GM12864 (cell line): ENCODE results near the gene GCLM.
A peak's percentile ranks its signal among the peaks of the same experiment; 100 is the strongest.

Experiments used
- DNase-seq: peaks from one replicate; pipeline ENCODE4 v3.0.0-alpha.2; 2011; ENCODE audit warnings: low read depth
- H3K4me3 ChIP-seq: 2 replicates; pipeline ENCODE4 v1.5.1; 2011; ENCODE audit warnings: mild to moderate bottlenecking, low read depth, low read length, control low read depth
- TF ChIP-seq, protein P1 (sequence below): IDR thresholded peaks from 2 replicates; pipeline ENCODE4 v1.5.1; 2011; ENCODE audit warnings: low read depth, mild to moderate bottlenecking, moderate library complexity, low read length, control low read depth, inconsistent platforms; ENCODE audit errors: missing control alignments

The GCLM gene

DNA sequence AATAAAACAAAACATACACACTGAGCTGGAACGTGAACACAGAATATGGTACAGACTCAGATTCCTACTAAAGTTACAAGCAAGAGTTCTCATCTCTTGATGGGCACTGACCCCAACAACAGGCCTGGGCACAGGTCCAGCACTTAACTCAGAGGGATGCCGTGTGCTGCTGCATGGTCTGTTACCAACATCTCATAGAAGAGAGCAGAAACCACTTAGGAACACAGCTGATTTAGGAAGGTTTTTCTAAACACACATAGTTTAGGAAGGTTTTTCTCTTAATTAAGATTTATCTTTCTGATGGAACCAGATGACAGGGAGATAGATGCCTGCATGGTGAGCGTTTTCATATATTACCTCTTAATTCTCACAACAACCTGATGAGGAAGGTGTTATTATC, 1.5 kb downstream of the GCLM start:
- no peak for DNase-seq

DNA sequence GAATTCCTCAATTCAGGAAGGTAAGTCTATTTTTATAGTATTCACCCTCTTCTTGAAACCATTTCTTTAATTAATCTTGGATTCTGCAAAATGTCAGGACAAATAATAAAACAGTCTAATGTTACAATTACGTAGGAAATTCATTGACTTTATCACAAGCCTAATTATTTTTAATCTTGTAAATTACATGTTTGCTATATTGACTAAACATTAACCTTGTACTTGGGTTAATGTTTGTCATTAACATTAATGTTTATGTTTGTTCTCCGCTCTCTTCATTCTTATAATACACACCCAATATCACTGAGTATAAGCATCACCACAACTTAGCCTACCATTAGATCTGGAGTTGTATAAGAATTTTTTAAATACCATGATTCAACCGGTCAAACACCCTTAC, 2.8 kb downstream of the GCLM start:
- H3K4me3 ChIP-seq = no peak overlapping the region
- no peak for DNase-seq
- TF ChIP-seq, protein P1, sequence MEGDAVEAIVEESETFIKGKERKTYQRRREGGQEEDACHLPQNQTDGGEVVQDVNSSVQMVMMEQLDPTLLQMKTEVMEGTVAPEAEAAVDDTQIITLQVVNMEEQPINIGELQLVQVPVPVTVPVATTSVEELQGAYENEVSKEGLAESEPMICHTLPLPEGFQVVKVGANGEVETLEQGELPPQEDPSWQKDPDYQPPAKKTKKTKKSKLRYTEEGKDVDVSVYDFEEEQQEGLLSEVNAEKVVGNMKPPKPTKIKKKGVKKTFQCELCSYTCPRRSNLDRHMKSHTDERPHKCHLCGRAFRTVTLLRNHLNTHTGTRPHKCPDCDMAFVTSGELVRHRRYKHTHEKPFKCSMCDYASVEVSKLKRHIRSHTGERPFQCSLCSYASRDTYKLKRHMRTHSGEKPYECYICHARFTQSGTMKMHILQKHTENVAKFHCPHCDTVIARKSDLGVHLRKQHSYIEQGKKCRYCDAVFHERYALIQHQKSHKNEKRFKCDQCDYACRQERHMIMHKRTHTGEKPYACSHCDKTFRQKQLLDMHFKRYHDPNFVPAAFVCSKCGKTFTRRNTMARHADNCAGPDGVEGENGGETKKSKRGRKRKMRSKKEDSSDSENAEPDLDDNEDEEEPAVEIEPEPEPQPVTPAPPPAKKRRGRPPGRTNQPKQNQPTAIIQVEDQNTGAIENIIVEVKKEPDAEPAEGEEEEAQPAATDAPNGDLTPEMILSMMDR = no peak

More for the DNA sequence above, 1.5 kb downstream of the GCLM start:
- TF ChIP-seq, protein P1 = no peak
- peak overlapping the region; percentile 14; the same call in 1 of the 2 replicates for H3K4me3 ChIP-seq

DNA sequence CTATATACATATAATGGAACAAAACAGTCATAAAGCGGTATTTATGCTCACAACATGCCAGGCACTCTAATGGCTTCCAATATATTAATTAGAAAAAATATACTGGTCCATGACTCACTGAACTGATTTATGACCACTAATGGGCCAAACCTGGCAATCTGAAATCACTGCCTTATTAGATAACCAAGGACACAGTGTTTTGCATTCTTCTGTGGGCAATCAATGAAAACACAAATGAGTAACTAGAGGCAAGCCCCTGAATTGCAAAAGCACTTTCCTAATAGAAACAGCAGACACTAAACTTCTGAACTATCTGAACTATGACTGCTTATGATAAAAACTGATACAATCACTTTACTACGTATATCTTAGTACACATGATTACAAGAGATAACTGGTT, 3.5 kb downstream of the GCLM start:
- no peak for DNase-seq

DNA sequence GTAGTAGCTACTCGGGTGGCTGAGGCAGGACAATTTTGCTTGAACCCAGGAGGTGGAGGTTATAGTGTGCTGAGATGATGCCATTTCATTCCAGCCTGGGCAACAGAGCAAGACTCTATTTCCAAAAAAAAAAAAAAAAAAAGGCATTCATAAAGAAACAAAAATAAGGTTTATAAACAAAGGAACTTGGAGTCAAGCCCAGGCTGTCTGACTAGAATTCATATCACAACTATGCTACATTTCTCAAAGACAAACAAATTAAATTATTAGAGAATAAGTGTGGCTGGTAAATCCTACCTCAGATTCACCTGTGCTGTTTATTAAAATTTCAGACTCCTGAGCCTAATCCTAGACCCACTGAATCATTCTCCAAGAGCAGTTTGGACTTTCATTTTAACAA, 4.2 kb downstream of the GCLM start:
- no peak for DNase-seq
- TF ChIP-seq, protein P1 = no peak
- no peak overlapping the region for H3K4me3 ChIP-seq

More for the DNA sequence above, 3.5 kb downstream of the GCLM start:
- TF ChIP-seq, protein P1 = no peak
- H3K4me3 ChIP-seq = no peak overlapping the region

DNA sequence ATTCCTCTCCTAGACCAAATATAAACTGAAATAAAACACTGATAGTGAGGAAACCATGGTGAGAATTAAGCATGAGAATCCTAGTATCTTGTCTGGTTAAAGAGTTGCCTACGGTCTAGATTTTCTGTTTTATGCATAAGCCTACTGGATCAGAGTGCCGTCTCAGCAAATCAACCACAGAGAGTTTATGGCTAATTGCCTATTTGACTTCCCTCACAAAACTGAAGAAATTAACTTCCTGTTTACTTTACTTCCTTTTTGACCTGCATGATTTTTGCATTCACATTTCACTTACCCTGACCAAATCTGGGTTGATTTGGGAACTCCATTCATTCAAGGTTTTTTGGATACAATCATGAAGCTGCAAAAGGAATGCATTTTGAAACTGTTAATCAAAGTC, 5.0 kb downstream of the GCLM start:
- TF ChIP-seq, protein P1 = no peak
- no peak for DNase-seq
- no peak overlapping the region for H3K4me3 ChIP-seq

DNA sequence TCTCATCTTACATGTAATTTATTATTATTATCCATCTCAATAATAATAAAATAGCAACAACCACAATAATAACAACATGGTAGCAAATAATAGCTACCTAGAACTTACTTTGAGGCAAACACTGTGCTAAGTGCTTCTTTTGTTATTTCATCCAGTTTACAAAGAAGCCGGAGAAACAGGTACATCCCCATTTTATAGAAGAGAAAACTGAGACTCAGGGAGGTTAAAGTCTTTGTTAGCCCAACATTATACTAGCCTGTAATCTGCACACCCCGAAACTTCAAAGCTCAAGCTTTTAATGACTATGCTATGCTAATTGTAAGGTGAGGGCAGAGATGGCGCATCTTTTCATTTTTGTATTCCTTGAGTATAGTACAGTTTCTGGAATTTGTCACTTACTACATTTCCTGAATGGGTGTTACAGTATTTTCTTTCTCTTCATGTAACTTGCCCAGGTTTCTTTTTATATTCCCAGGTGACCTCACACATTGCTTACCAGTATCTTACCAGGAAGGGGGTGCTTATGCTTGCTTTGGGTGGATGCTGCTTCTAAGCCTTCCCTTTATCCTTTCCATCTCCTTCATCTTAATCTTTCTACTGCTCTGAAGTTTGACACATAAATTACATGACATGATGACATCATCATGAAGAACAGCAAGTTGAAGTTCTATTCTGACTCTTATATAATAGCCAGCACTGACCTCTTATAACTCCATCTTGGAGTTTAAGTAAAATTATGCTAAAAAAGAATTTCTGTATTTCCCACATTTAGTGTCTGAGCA, 8.3 kb downstream of the GCLM start:
- TF ChIP-seq, protein P1 = no peak
- DNase-seq = no peak
- no peak overlapping the region for H3K4me3 ChIP-seq
